H9 (cell line): ENCODE data around the gene TTLL1. TPM values are rescaled to one million over a fixed set of nuclear protein-coding genes. Genes with fewer than 3 reads are reported as not detected.

ENCODE experiments used
- DNase-seq: peaks from one replicate; pipeline ENCODE4 v3.0.0-alpha.2; 2017
- H2AFZ ChIP-seq: one replicate; pipeline ENCODE4 v1.6.1; 2013; ENCODE audit warnings: mild to moderate bottlenecking, low read length, control low read depth, moderate library complexity
- H2AK5ac ChIP-seq: 2 replicates; pipeline ENCODE4 v1.6.1; 2013; ENCODE audit warnings: low read length, control low read depth, mixed read lengths; ENCODE audit not compliant: insufficient read length
- H2BK120ac ChIP-seq: one replicate; pipeline ENCODE4 v1.6.1; 2013; ENCODE audit warnings: low read depth, mild to moderate bottlenecking, low read length, control low read depth, inconsistent platforms; ENCODE audit not compliant: poor library complexity, severe bottlenecking
- H2BK12ac ChIP-seq: 2 replicates; pipeline ENCODE4 v1.6.1; 2013; ENCODE audit warnings: low read length, control low read depth, mixed read lengths, low read depth; ENCODE audit not compliant: insufficient read length
- H2BK15ac ChIP-seq: 2 replicates; pipeline ENCODE4 v1.6.1; 2013; ENCODE audit warnings: low read depth, low read length, control low read depth
- H2BK20ac ChIP-seq: one replicate; pipeline ENCODE4 v1.6.1; 2013; ENCODE audit warnings: low read depth, mild to moderate bottlenecking, low read length, control low read depth, inconsistent platforms; ENCODE audit not compliant: poor library complexity, severe bottlenecking
- H2BK5ac ChIP-seq: 2 replicates; pipeline ENCODE4 v1.6.1; 2013; ENCODE audit warnings: low read length, control low read depth, mixed read lengths; ENCODE audit not compliant: insufficient read length
- H3K14ac ChIP-seq: 2 replicates; pipeline ENCODE4 v1.6.1; 2013; ENCODE audit warnings: low read length, control low read depth; ENCODE audit not compliant: insufficient read depth
- H3K18ac ChIP-seq: 2 replicates; pipeline ENCODE4 v1.6.1; 2013; ENCODE audit warnings: low read depth, mild to moderate bottlenecking, mixed read lengths, low read length, control low read depth; ENCODE audit not compliant: insufficient read length
- H3K23ac ChIP-seq: 2 replicates; pipeline ENCODE4 v1.6.1; 2013; ENCODE audit warnings: low read length, control low read depth, mixed read lengths, low read depth; ENCODE audit not compliant: insufficient read length
- H3K23me2 ChIP-seq: 2 replicates; pipeline ENCODE4 v1.6.1; 2013; ENCODE audit warnings: low read depth, mild to moderate bottlenecking, mixed read lengths, low read length, control low read depth; ENCODE audit not compliant: insufficient read length, poor library complexity, severe bottlenecking
- H3K27ac ChIP-seq: 2 replicates; pipeline ENCODE4 v1.5.1; 2013; ENCODE audit warnings: low read length, control low read depth, mixed read lengths, low read depth; ENCODE audit not compliant: insufficient read length
- H3K27me3 ChIP-seq: 2 replicates; pipeline ENCODE4 v1.6.1; 2013; ENCODE audit warnings: low read length, control low read depth, inconsistent platforms; ENCODE audit not compliant: insufficient read depth
- H3K4ac ChIP-seq: 2 replicates; pipeline ENCODE4 v1.6.1; 2013; ENCODE audit warnings: low read depth, mild to moderate bottlenecking, control low read depth, inconsistent platforms, low read length, moderate library complexity
- H3K4me1 ChIP-seq: 2 replicates; pipeline ENCODE4 v1.6.1; 2013; ENCODE audit warnings: low read length, control low read depth, inconsistent platforms; ENCODE audit not compliant: insufficient read depth
- H3K4me2 ChIP-seq: 2 replicates; pipeline ENCODE4 v1.6.1; 2013; ENCODE audit warnings: low read length, control low read depth, mixed read lengths; ENCODE audit not compliant: insufficient read length, insufficient read depth
- H3K56ac ChIP-seq: 2 replicates; pipeline ENCODE4 v1.6.1; 2013; ENCODE audit warnings: low read depth, mild to moderate bottlenecking, mixed read lengths, low read length, control low read depth; ENCODE audit not compliant: insufficient read length
- H3K79me1 ChIP-seq: 2 replicates; pipeline ENCODE4 v1.6.1; 2013; ENCODE audit warnings: low read depth, mild to moderate bottlenecking, moderate library complexity, low read length, control low read depth, inconsistent platforms; ENCODE audit not compliant: insufficient read depth, poor library complexity, severe bottlenecking
- H3K79me2 ChIP-seq: 2 replicates; pipeline ENCODE4 v1.6.1; 2013; ENCODE audit warnings: low read length, control low read depth, inconsistent platforms; ENCODE audit not compliant: insufficient read depth
- H3K9ac ChIP-seq: 2 replicates; pipeline ENCODE4 v1.6.1; 2013; ENCODE audit warnings: low read length, control low read depth, mixed read lengths; ENCODE audit not compliant: insufficient read length; ENCODE audit errors: extremely low read depth
- H3K9me3 ChIP-seq: one replicate; pipeline ENCODE4 v1.6.1; 2013; ENCODE audit warnings: low read depth, low read length, inconsistent platforms; ENCODE audit not compliant: control insufficient read depth
- H3T11ph ChIP-seq: one replicate; pipeline ENCODE4 v1.6.1; 2013; ENCODE audit warnings: mild to moderate bottlenecking, low read length, control low read depth, inconsistent platforms
- H4K20me1 ChIP-seq: one replicate; pipeline ENCODE4 v1.6.1; 2013; ENCODE audit not compliant: control insufficient read depth, insufficient read length, insufficient read depth
- H4K5ac ChIP-seq: 2 replicates; pipeline ENCODE4 v1.6.1; 2013; ENCODE audit warnings: low read depth, mild to moderate bottlenecking, mixed read lengths, low read length, control low read depth; ENCODE audit not compliant: insufficient read length
- H4K8ac ChIP-seq: replicated peaks from 2 replicates; pipeline ENCODE4 v1.6.1; 2013; ENCODE audit warnings: low read length, control low read depth, mixed read lengths, low read depth; ENCODE audit not compliant: insufficient read length
- H4K91ac ChIP-seq: 2 replicates; pipeline ENCODE4 v1.6.1; 2013; ENCODE audit warnings: low read depth, mild to moderate bottlenecking, moderate library complexity, mixed read lengths, low read length, control low read depth; ENCODE audit not compliant: insufficient read length
- H3K27ac Mint-ChIP-seq, 3 experiments: 2 replicates in 2 of 3; 3 replicates in 1 of 3; pipeline ENCODE4 v1.8.0; 2020 to 2021; ENCODE audit warnings: mixed read lengths in 3 of 3, mild to moderate bottlenecking in 1 of 3, moderate library complexity in 1 of 3
- H3K27me3 Mint-ChIP-seq: 2 replicates; pipeline ENCODE4 v1.8.0; 2021; ENCODE audit warnings: low read depth, mild to moderate bottlenecking, moderate library complexity, mixed read lengths
- H3K36me3 Mint-ChIP-seq, 3 experiments: 2 replicates in 2 of 3; 3 replicates in 1 of 3; pipeline ENCODE4 v1.8.0; 2020 to 2021; ENCODE audit warnings: low read depth in 3 of 3, mixed read lengths in 3 of 3; ENCODE audit not compliant: insufficient read depth in 1 of 3
- H3K4me1 Mint-ChIP-seq, 2 experiments: 2 replicates each; pipeline ENCODE4 v1.8.0; 2020; ENCODE audit warnings: mixed read lengths in 2 of 2
- H3K4me3 Mint-ChIP-seq, 2 experiments: 2 replicates in 1 of 2; 3 replicates in 1 of 2; pipeline ENCODE4 v1.8.0; 2020 to 2021; ENCODE audit warnings: mild to moderate bottlenecking in 2 of 2, mixed read lengths in 2 of 2, moderate library complexity in 1 of 2
- H3K9me3 Mint-ChIP-seq, 2 experiments: 2 replicates in 1 of 2; 3 replicates in 1 of 2; pipeline ENCODE4 v1.8.0; 2020; ENCODE audit warnings: mild to moderate bottlenecking in 2 of 2, mixed read lengths in 2 of 2, moderate library complexity in 1 of 2
- WGBS: extraction: QIAGEN DNeasy Blood & Tissue Kit; methylation state at CpG from one replicate; pipeline ENCODE4 v1.1.7; 2013; ENCODE audit warnings: missing lambda C conversion rate, low lambda C conversion rate, mixed read lengths; ENCODE audit not compliant: insufficient read length; ENCODE audit errors: extremely low coverage; 5-methylcytosine and 5-hydroxymethylcytosine counted together
- total RNA-seq: library from RNA; stranded (reverse); gene quantifications from 2 replicates; pipeline ENCODE4 v1.2.1, GENCODE V29; 2021
- TF ChIP-seq, protein P1 (sequence below): fragments of 200-600 bp; sonication (generic); conservative IDR thresholded peaks from 3 replicates; pipeline ENCODE4 v1.8.0; 2021; ENCODE audit warnings: antibody characterized with exemption, mild to moderate bottlenecking

TTLL1 gene
- total RNA-seq, 1 experiment from 2014 or later, result 4.1 TPM

DNA sequence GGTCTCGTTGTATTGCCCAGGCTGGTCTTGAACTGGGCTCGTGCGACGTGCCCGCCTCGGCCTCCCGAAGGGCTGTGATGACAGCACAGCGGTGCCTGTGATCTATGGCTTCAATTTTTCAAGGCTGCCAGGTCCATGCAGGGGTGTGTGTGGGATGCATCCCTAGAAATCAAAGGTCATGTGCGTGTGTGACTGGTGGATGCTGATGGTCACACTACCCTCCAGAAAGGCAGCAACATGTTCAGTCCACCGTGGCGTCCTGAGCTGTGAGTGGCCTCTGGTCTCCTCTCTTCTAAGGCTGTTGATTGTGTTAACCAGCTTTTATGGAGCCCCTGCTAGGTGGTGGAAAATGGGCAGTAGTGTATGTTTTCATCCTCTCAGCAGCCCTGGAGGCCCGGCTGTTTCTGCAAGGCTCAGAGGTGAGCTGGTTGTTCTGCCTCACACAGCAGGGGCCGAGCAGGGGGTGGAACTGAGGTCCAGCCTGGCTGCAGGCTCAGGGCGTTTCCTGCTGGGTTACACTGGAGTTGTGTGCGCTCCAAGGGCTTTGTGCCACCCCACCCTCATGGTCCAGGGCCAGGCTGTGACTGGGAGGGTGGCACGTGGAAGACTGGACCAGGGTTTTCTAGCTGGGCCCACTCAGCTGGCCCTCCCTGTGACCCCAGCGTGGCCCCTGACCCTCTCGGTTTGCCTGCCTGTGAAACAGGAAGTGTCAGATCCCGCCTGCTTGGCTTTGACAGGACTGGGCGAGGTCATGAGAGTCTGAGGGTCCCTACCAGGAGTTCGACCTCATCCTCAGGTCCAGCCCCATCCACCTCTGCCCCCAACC is 29.0 kb upstream of the TTLL1 start:
- Mint-ChIP-seq H3K4me3 (no peak overlapping the region), H3K4me1 (peaks cover 9 to 19% of the 10 kb centered on the region in 2 experiments), H3K27me3 (peaks cover 32% of the 10 kb centered on the region), H3K36me3 (no peaks in the 10 kb centered on the region), H3K27ac (0 out of 7 replicates have a peak overlapping the region, but pooled peaks of 1 of the 3 experiments have one; percentile 49), H3K9me3 (no peaks in the 10 kb centered on the region)
- Histone ChIP-seq H2BK12ac (no peak overlapping the region), H3K27ac (no peak overlapping the region), H2BK15ac (no peak overlapping the region), H4K8ac (no peak overlapping the region), H2AFZ (no peak overlapping the region), H3K4me1 (no peaks in the 10 kb centered on the region), H3K23ac (no peak overlapping the region), H3K18ac (no peak overlapping the region), H2AK5ac (no peak overlapping the region), H3K9me3 (no peaks in the 10 kb centered on the region), H3K27me3 (peaks cover 3% of the 10 kb centered on the region), H2BK5ac (no peak overlapping the region), H4K20me1 (peaks cover 5% of the 10 kb centered on the region), H3T11ph (no peak overlapping the region), H3K56ac (no peak overlapping the region), H4K5ac (no peak overlapping the region), H3K9ac (no peak overlapping the region), H3K4ac (no peak overlapping the region), H2BK120ac (no peak overlapping the region), H3K14ac (no peak overlapping the region), H3K4me2 (no peak overlapping the region), H3K79me2 (no peaks in the 10 kb centered on the region), H3K23me2 (no peaks in the 10 kb centered on the region), H3K79me1 (no peaks in the 10 kb centered on the region), H4K91ac (no peak overlapping the region), H2BK20ac (no peak overlapping the region)
- no peak for DNase-seq
- WGBS, result no CpG with 5 or more reads among the region's 21 CpGs
- TF ChIP-seq, protein P1, sequence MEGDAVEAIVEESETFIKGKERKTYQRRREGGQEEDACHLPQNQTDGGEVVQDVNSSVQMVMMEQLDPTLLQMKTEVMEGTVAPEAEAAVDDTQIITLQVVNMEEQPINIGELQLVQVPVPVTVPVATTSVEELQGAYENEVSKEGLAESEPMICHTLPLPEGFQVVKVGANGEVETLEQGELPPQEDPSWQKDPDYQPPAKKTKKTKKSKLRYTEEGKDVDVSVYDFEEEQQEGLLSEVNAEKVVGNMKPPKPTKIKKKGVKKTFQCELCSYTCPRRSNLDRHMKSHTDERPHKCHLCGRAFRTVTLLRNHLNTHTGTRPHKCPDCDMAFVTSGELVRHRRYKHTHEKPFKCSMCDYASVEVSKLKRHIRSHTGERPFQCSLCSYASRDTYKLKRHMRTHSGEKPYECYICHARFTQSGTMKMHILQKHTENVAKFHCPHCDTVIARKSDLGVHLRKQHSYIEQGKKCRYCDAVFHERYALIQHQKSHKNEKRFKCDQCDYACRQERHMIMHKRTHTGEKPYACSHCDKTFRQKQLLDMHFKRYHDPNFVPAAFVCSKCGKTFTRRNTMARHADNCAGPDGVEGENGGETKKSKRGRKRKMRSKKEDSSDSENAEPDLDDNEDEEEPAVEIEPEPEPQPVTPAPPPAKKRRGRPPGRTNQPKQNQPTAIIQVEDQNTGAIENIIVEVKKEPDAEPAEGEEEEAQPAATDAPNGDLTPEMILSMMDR, result no peak
